Prostate gland (tissue), 2 donors: ENCODE results near the gene SNTA1. TPM values are rescaled to one million over a fixed set of nuclear protein-coding genes. Genes with fewer than 3 reads are reported as not detected.

Experiments used
- DNase-seq: peaks from one replicate; pipeline ENCODE4 v3.0.0-alpha.2; 2019; ENCODE audit warnings: low spot score
- H3K27ac ChIP-seq, 2 donors: fragments of 200-600 bp; sonication (generic); 2 replicates each; pipeline ENCODE4 v1.5.1; 2017 to 2019
- H3K27me3 ChIP-seq: fragments of 200-600 bp; sonication (generic); replicated peaks from 2 replicates; pipeline ENCODE4 v1.5.1; 2019; ENCODE audit not compliant: insufficient read depth
- H3K36me3 ChIP-seq, 2 donors: fragments of 200-600 bp; sonication (generic); 1 replicate in 1 of 2; 2 replicates in 1 of 2; pipeline versions ENCODE4 v1.5.1 to v1.8.1; 2017 to 2019
- H3K4me1 ChIP-seq: fragments of 200-600 bp; sonication (generic); replicated peaks from 2 replicates; pipeline ENCODE4 v1.5.1; 2019
- H3K4me3 ChIP-seq, 2 donors: fragments of 200-600 bp; sonication (generic); 2 replicates each; pipeline ENCODE4 v1.5.1; 2017 to 2019
- H3K9me3 ChIP-seq: fragments of 200-600 bp; sonication (generic); 2 replicates; pipeline ENCODE4 v1.5.1; 2017
- CTCF ChIP-seq, 4 experiments: fragments of 200-600 bp in 2 of 4; fragments of 450-650 bp in 2 of 4; sonication (generic) in 2 of 4; IDR thresholded peaks; 1 replicate in 3 of 4; 2 replicates in 1 of 4; pipeline ENCODE4 v1.5.1; 2016 to 2019; ENCODE audit warnings: antibody characterized with exemption in 4 of 4, mild to moderate bottlenecking in 2 of 4, moderate library complexity in 2 of 4
- POLR2A ChIP-seq: fragments of 450-650 bp; IDR thresholded peaks from one replicate; pipeline ENCODE4 v1.6.1; 2016; ENCODE audit warnings: antibody characterized with exemption, mild to moderate bottlenecking
- POLR2AphosphoS5 ChIP-seq: sonication (generic); formaldehyde crosslinking; IDR thresholded peaks from one replicate; pipeline ENCODE4 v1.6.1; 2017; ENCODE audit warnings: antibody characterized with exemption
- WGBS: methylation state at CpG from one replicate; pipeline ENCODE4 v1.1.5; 2018; 5-methylcytosine and 5-hydroxymethylcytosine counted together
- intact Hi-C: fragments of 100-400 bp; cut with DNase I; formaldehyde crosslinking; loops from one replicate; pipeline ENCODE4 v1.14.2; 2022
- total RNA-seq, 2 donors: library from RNA; depleted of rRNA; stranded (reverse); fragments of >200 nt; gene quantifications; one replicate each; pipeline ENCODE4 v1.1.0, GENCODE V29; 2016

The SNTA1 gene
- total RNA-seq, 2 donors from 2014 or later = 25.4 to 128 TPM

GRCh38 chr20:33445881-33446625 lies 2.5 kb upstream of the SNTA1 start:
- WGBS = 84% methylated on average over 4 of the region's 4 CpGs
- no peaks in the 10 kb centered on the region for H3K27me3 ChIP-seq
- no peak overlapping the region for H3K27ac ChIP-seq
- no peaks in the 10 kb centered on the region for H3K36me3 ChIP-seq
- intact Hi-C loops = no loop called here
- H3K9me3 ChIP-seq = no peaks in the 10 kb centered on the region
- DNase-seq = no peak
- TF ChIP-seq POLR2AphosphoS5 (no peak), POLR2A (no peak), CTCF (IDR thresholded peaks at IDR 0.05) (no peak)
- no peak overlapping the region for H3K4me3 ChIP-seq
- H3K4me1 ChIP-seq = no peaks in the 10 kb centered on the region

GRCh38 chr20:33444797-33445560 lies 1.4 kb upstream of the SNTA1 start:
- no peak for DNase-seq
- no peak for TF ChIP-seq POLR2AphosphoS5
- TF ChIP-seq CTCF (IDR thresholded peaks at IDR 0.05) = no peak
- no peak for TF ChIP-seq POLR2A
- Histone ChIP-seq H3K4me3 (no peak overlapping the region), H3K9me3 (no peaks in the 10 kb centered on the region), H3K27me3 (no peaks in the 10 kb centered on the region), H3K27ac (peak overlapping the region in 1 of 2 donors; percentile 79), H3K36me3 (no peaks in the 10 kb centered on the region), H3K4me1 (no peaks in the 10 kb centered on the region)
- 50% methylated on average over 4 of the region's 4 CpGs for WGBS
- intact Hi-C loops = no loop called here

GRCh38 chr20:33443006-33443511 lies 504 bp downstream of the SNTA1 start:
- intact Hi-C loops = no loop called here
- H3K4me1 ChIP-seq = no peaks in the 10 kb centered on the region
- H3K36me3 ChIP-seq = no peaks in the 10 kb centered on the region
- peak overlapping the region; percentile 71 to 82 for H3K4me3 ChIP-seq
- 4% methylated on average over 32 of the region's 45 CpGs for WGBS
- no peaks in the 10 kb centered on the region for H3K9me3 ChIP-seq
- TF ChIP-seq CTCF (IDR thresholded peaks at IDR 0.05) = no peak
- TF ChIP-seq POLR2A = no peak
- TF ChIP-seq POLR2AphosphoS5 = no peak
- H3K27me3 ChIP-seq = no peaks in the 10 kb centered on the region
- no peak for DNase-seq
- H3K27ac ChIP-seq = peak overlapping the region; percentile 69 to 79

- intact Hi-C loops = no loop called here
- peak overlapping the region; percentile 69 to 79 for H3K27ac ChIP-seq
- H3K9me3 ChIP-seq = no peaks in the 10 kb centered on the region
- no peak for DNase-seq
- H3K4me1 ChIP-seq = no peaks in the 10 kb centered on the region
- H3K27me3 ChIP-seq = no peaks in the 10 kb centered on the region
- 80% methylated on average over 9 of the region's 9 CpGs for WGBS
- no peaks in the 10 kb centered on the region for H3K36me3 ChIP-seq
- H3K4me3 ChIP-seq = peak overlapping the region; percentile 71 to 82
- TF ChIP-seq CTCF (IDR thresholded peaks at IDR 0.05) (no peak), POLR2AphosphoS5 (no peak), POLR2A (no peak)
Observed at GRCh38 chr20:33442136-33443005, 1.2 kb downstream of the SNTA1 start.
